ENCODE measurements around the gene C14orf180.

Gene C14orf180

GRCh38 chr14:104532191-104532555 is 47.4 kb upstream of the C14orf180 start:
- Histone ChIP-seq H2AFZ (ENCODE audit: low read length) (no peak overlapping the region), H3K9me2 (replicated peaks; ENCODE audit: insufficient read depth, low read length) (no peaks in the 10 kb centered on the region), H3K36me3 (replicated peaks; ENCODE audit: insufficient read depth, low read length) (no peaks in the 10 kb centered on the region), H3K79me2 (ENCODE audit: low read length) (no peaks in the 10 kb centered on the region), H3K9me3 (replicated peaks; ENCODE audit: insufficient read depth, low read length) (no peaks in the 10 kb centered on the region), H3K4me1 (ENCODE audit: low read length) (no peaks in the 10 kb centered on the region), H3F3A (ENCODE audit: insufficient read depth, low read length) (no peaks in the 10 kb centered on the region), H3K4me3 (ENCODE audit: low read length) (no peak overlapping the region), H4K20me1 (ENCODE audit: insufficient read depth, low read length) (no peaks in the 10 kb centered on the region), H3K27me3 (replicated peaks; ENCODE audit: insufficient read depth, low read length) (peaks cover 18% of the 10 kb centered on the region; the same call in 1 of the 2 replicates), H3K4me2 (ENCODE audit: low read depth, low read length) (no peak overlapping the region), H3K27ac (ENCODE audit: low read length) (no peak overlapping the region), H3K9ac (ENCODE audit: low read length) (no peak overlapping the region)
- no peak for DNase-seq
- TF ChIP-seq EZH2 (optimal IDR thresholded peaks at IDR 0.05; ENCODE audit: low read depth, low read length) (no peak), EZH2phosphoT487 (IDR thresholded peaks at IDR 0.05; ENCODE audit: low read length) (no peak), CTCF (IDR thresholded peaks at IDR 0.05; ENCODE audit: low read length) (no peak)

GRCh38 chr14:104534036-104534435 is 45.5 kb upstream of the C14orf180 start:
- TF ChIP-seq CTCF (IDR thresholded peaks at IDR 0.05; ENCODE audit: low read length) (no peak), EZH2phosphoT487 (IDR thresholded peaks at IDR 0.05; ENCODE audit: low read length) (no peak), EZH2 (optimal IDR thresholded peaks at IDR 0.05; ENCODE audit: low read depth, low read length) (no peak)

GRCh38 chr14:104536942-104537612 is 42.5 kb upstream of the C14orf180 start:
- TF ChIP-seq EZH2 (optimal IDR thresholded peaks at IDR 0.05; ENCODE audit: low read depth, low read length) (no peak), EZH2phosphoT487 (IDR thresholded peaks at IDR 0.05; ENCODE audit: low read length) (no peak), CTCF (IDR thresholded peaks at IDR 0.05; ENCODE audit: low read length) (no peak)
- Histone ChIP-seq H3K4me1 (ENCODE audit: low read length) (no peaks in the 10 kb centered on the region), H3K4me3 (ENCODE audit: low read length) (no peak overlapping the region), H3K27ac (ENCODE audit: low read length) (no peak overlapping the region), H3K36me3 (replicated peaks; ENCODE audit: insufficient read depth, low read length) (no peaks in the 10 kb centered on the region), H3K79me2 (ENCODE audit: low read length) (no peaks in the 10 kb centered on the region), H3K9ac (ENCODE audit: low read length) (no peak overlapping the region), H3K9me2 (replicated peaks; ENCODE audit: insufficient read depth, low read length) (no peaks in the 10 kb centered on the region), H3K4me2 (ENCODE audit: low read depth, low read length) (no peak overlapping the region), H3F3A (ENCODE audit: insufficient read depth, low read length) (no peaks in the 10 kb centered on the region), H4K20me1 (ENCODE audit: insufficient read depth, low read length) (no peaks in the 10 kb centered on the region), H3K9me3 (replicated peaks; ENCODE audit: insufficient read depth, low read length) (no peaks in the 10 kb centered on the region), H2AFZ (ENCODE audit: low read length) (no peak overlapping the region), H3K27me3 (replicated peaks; ENCODE audit: insufficient read depth, low read length) (peaks cover 28% of the 10 kb centered on the region)
- DNase-seq: no peak

More at GRCh38 chr14:104534036-104534435, 45.5 kb upstream of the C14orf180 start:
- Histone ChIP-seq H3K36me3 (replicated peaks; ENCODE audit: insufficient read depth, low read length) (no peaks in the 10 kb centered on the region), H3K9ac (ENCODE audit: low read length) (no peak overlapping the region), H3F3A (ENCODE audit: insufficient read depth, low read length) (no peaks in the 10 kb centered on the region), H2AFZ (ENCODE audit: low read length) (no peak overlapping the region), H3K4me2 (ENCODE audit: low read depth, low read length) (no peak overlapping the region), H3K27me3 (replicated peaks; ENCODE audit: insufficient read depth, low read length) (peaks cover 24% of the 10 kb centered on the region; the same call in 1 of the 2 replicates), H3K4me3 (ENCODE audit: low read length) (no peak overlapping the region), H4K20me1 (ENCODE audit: insufficient read depth, low read length) (no peaks in the 10 kb centered on the region), H3K4me1 (ENCODE audit: low read length) (no peaks in the 10 kb centered on the region), H3K9me3 (replicated peaks; ENCODE audit: insufficient read depth, low read length) (no peaks in the 10 kb centered on the region), H3K79me2 (ENCODE audit: low read length) (no peaks in the 10 kb centered on the region), H3K27ac (ENCODE audit: low read length) (no peak overlapping the region), H3K9me2 (replicated peaks; ENCODE audit: insufficient read depth, low read length) (no peaks in the 10 kb centered on the region)
- DNase-seq: no peak

All from MM.1S (cell line).